Upper lobe of left lung (tissue), 6 donors: ENCODE results near the gene ITFG1. TPM values are rescaled to one million over a fixed set of nuclear protein-coding genes. Genes with fewer than 3 reads are reported as not detected.
"Not testable (repeated sequence)": the region's sequence is repeated elsewhere in the genome, so short reads cannot be mapped to it uniquely, and the experiment has no call there.

Source experiments
- ATAC-seq, 2 donors: fragments of 200-7000 bp; cut with Tn5 transposase; one replicate each; pipeline ENCODE4 v1.9.1; 2022; ENCODE audit warnings: mild to moderate bottlenecking in 2 of 2, moderate library complexity in 2 of 2; ENCODE audit not compliant: low FRiP score in 2 of 2
- DNase-seq, 2 donors: peaks; one replicate each; pipeline ENCODE4 v3.0.0-alpha.2; 2019 to 2020
- H3K27ac ChIP-seq, 4 donors: fragments of 200-600 bp; sonication (generic); one replicate each; pipeline ENCODE4 v1.5.1; 2016 to 2019
- H3K27me3 ChIP-seq, 4 donors: fragments of 200-600 bp; sonication (generic); one replicate each; pipeline ENCODE4 v1.5.1; 2017 to 2019
- H3K36me3 ChIP-seq, 4 donors: fragments of 200-600 bp; sonication (generic); one replicate each; pipeline ENCODE4 v1.5.1; 2016 to 2019
- H3K4me1 ChIP-seq, 4 donors: fragments of 200-600 bp; sonication (generic); one replicate each; pipeline ENCODE4 v1.5.1; 2018 to 2019
- H3K4me3 ChIP-seq, 4 donors: fragments of 200-600 bp; sonication (generic); one replicate each; pipeline ENCODE4 v1.5.1; 2017 to 2019; ENCODE audit warnings: mild to moderate bottlenecking in 2 of 4, moderate library complexity in 1 of 4
- H3K9me3 ChIP-seq, 4 donors: fragments of 200-600 bp; sonication (generic); one replicate each; pipeline ENCODE4 v1.5.1; 2018 to 2019
- EP300 ChIP-seq, 4 donors: sonication (generic); formaldehyde crosslinking; IDR thresholded peaks; one replicate each; pipeline ENCODE4 v1.5.1; 2017; ENCODE audit warnings: antibody characterized with exemption in 4 of 4, control low read depth in 2 of 4
- POLR2A ChIP-seq, 4 donors: fragments of 450-650 bp; IDR thresholded peaks; one replicate each; pipeline ENCODE4 v1.5.1; 2016 to 2017; ENCODE audit warnings: antibody characterized with exemption in 4 of 4, mild to moderate bottlenecking in 2 of 4
- POLR2AphosphoS5 ChIP-seq, 2 donors: sonication (generic); formaldehyde crosslinking; IDR thresholded peaks; one replicate each; pipeline ENCODE4 v1.5.1; 2017; ENCODE audit warnings: antibody characterized with exemption in 2 of 2
- WGBS, 2 donors: methylation state at CpG; one replicate each; pipeline ENCODE4 v1.1.5; 2017 to 2018; 5-methylcytosine and 5-hydroxymethylcytosine counted together
- total RNA-seq, 6 donors: library from RNA; depleted of rRNA in 4 of 6; stranded (reverse); fragments of >200 nt in 4 of 6; gene quantifications; one replicate each; pipeline versions ENCODE4 v1.1.0 to v1.2.1, GENCODE V29; 2016 to 2021
- TF ChIP-seq, protein P1 (sequence below), 6 experiments: fragments of 450-650 bp in 4 of 6; fragments of 200-600 bp in 2 of 6; sonication (generic) in 2 of 6; IDR thresholded peaks; one replicate each; pipeline ENCODE4 v1.5.1; 2016 to 2019; ENCODE audit warnings: antibody characterized with exemption in 6 of 6
- donor health status: DM: no; HTN: no; CAD: no; lungs with moderate emphysema.
- donor health status: DM: no; HTN: yes; CAD: no; lungs with severe emphysema.

Gene ITFG1
- total RNA-seq, 6 donors from 2014 or later: 23.7 to 58.1 (median 43.6) TPM

DNA sequence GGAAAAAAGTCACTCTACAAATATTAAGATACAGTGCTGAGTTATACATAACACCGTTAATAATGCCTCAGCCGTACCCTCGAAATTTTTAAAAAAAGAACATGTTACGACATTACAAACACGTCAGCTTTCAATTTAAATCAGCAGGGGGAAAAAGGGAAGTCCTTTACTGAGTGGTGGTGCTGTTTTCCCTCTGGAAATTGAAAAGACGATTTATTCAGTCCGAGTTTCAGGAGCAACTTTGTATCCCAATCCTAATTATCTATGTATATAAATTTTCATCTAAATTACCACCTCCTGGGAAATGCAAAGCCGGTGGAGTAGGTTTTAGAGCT lies 318.4 kb downstream of the ITFG1 start:
- H3K27me3 ChIP-seq: peaks cover 0 to 7% (median 0%) of the 10 kb centered on the region in 4 donors
- peaks cover 0 to 33% (median 20%) of the 10 kb centered on the region in 4 donors for H3K4me1 ChIP-seq
- no peaks in the 10 kb centered on the region for H3K36me3 ChIP-seq
- WGBS, 2 donors: 0 to 2% methylated on average over 8 of the region's 8 CpGs
- DNase-seq (no peak), ATAC-seq (peak in 1 of 2 donors; percentile 59)
- peak overlapping the region; percentile 22 to 70 (median 66) for H3K4me3 ChIP-seq
- H3K27ac ChIP-seq: peak overlapping the region in 3 of 4 donors; percentile 59 to 80 (median 67)
- no peak for TF ChIP-seq EP300 (IDR thresholded peaks at IDR 0.05)
- TF ChIP-seq POLR2A (IDR thresholded peaks at IDR 0.05): no peak
- no peak for TF ChIP-seq POLR2AphosphoS5 (IDR thresholded peaks at IDR 0.05)
- TF ChIP-seq, protein P1, sequence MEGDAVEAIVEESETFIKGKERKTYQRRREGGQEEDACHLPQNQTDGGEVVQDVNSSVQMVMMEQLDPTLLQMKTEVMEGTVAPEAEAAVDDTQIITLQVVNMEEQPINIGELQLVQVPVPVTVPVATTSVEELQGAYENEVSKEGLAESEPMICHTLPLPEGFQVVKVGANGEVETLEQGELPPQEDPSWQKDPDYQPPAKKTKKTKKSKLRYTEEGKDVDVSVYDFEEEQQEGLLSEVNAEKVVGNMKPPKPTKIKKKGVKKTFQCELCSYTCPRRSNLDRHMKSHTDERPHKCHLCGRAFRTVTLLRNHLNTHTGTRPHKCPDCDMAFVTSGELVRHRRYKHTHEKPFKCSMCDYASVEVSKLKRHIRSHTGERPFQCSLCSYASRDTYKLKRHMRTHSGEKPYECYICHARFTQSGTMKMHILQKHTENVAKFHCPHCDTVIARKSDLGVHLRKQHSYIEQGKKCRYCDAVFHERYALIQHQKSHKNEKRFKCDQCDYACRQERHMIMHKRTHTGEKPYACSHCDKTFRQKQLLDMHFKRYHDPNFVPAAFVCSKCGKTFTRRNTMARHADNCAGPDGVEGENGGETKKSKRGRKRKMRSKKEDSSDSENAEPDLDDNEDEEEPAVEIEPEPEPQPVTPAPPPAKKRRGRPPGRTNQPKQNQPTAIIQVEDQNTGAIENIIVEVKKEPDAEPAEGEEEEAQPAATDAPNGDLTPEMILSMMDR (IDR thresholded peaks at IDR 0.05): no peak
- H3K9me3 ChIP-seq: no peaks in the 10 kb centered on the region

DNA sequence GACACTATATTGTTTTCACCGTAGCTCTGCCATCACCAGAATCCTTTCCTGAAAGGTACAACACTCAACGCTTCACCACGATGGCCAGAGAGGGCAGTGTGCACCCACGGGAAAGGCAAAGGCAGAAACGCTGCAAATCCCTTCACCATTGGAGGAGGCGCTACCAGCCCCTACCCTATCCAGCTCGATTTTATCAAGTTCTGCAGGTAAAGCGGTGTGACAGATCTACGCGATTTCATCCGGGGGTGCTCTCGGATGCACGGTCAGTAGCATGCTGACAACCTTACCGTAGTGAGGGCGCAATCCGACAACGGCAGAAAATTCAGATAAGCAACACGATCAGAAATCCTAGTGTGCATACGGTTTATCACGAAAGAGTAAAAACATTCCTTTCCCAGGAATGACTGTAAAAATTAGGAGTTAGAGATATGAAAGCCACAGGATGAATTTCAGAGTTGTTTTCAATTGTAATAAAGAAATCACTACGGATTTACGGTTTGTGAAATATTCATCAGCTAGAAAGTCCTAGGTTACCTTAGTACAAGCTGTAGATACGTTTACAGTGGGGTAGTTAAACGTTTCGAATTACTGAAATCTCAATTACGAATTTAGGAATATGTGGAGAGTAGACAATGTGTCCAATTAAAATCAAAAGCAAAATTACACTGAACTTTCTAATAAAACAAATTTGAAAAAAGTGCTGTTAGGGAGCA lies 318.9 kb downstream of the ITFG1 start:
- Histone ChIP-seq H3K27me3 (peaks cover 0 to 7% (median 0%) of the 10 kb centered on the region in 4 donors), H3K9me3 (no peaks in the 10 kb centered on the region), H3K27ac (peak overlapping the region in 1 of 4 donors; percentile 80), H3K4me1 (peaks cover 0 to 33% (median 20%) of the 10 kb centered on the region in 4 donors), H3K36me3 (no peaks in the 10 kb centered on the region), H3K4me3 (peak overlapping the region in 3 of 4 donors; percentile 64 to 70 (median 67))
- ATAC-seq: peak; percentile 90 to 93
- no peak for TF ChIP-seq EP300 (IDR thresholded peaks at IDR 0.05)
- TF ChIP-seq, protein P1 (IDR thresholded peaks at IDR 0.05): peak; percentile 65 to 84 (median 82)
- WGBS, 2 donors: 2% methylated on average over 24 to 26 of the region's 26 CpGs
- peak in 1 of 2 donors; percentile 86 for DNase-seq

DNA sequence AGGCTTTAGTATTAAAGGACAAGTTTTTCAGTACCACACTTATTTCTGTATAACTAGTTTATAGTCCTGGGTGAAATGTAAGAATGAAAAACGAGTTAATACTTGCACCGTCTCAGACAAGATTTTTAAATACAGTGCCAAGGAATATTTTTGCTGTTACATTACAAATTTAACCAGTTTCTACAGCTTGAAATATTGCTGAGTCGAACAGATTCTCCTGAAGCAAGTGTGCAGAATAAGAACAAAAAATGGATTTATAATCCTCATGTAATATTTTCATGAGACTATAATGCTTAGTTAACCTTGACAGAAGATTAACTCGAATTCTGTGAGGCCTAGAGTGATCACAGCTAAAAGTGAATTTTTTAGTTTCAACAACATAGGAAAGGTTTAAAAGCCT lies 320.2 kb downstream of the ITFG1 start:
- H3K27ac ChIP-seq: no peak overlapping the region
- H3K9me3 ChIP-seq: no peaks in the 10 kb centered on the region
- ATAC-seq (no peak), DNase-seq (no peak)
- peaks cover 0 to 33% (median 20%) of the 10 kb centered on the region in 4 donors for H3K4me1 ChIP-seq
- no peaks in the 10 kb centered on the region for H3K36me3 ChIP-seq
- TF ChIP-seq EP300 (IDR thresholded peaks at IDR 0.05): no peak
- no peak overlapping the region for H3K4me3 ChIP-seq
- H3K27me3 ChIP-seq: peaks cover 0 to 7% (median 0%) of the 10 kb centered on the region in 4 donors
- WGBS, 2 donors: 82 to 84% methylated on average over 4 of the region's 4 CpGs

DNA sequence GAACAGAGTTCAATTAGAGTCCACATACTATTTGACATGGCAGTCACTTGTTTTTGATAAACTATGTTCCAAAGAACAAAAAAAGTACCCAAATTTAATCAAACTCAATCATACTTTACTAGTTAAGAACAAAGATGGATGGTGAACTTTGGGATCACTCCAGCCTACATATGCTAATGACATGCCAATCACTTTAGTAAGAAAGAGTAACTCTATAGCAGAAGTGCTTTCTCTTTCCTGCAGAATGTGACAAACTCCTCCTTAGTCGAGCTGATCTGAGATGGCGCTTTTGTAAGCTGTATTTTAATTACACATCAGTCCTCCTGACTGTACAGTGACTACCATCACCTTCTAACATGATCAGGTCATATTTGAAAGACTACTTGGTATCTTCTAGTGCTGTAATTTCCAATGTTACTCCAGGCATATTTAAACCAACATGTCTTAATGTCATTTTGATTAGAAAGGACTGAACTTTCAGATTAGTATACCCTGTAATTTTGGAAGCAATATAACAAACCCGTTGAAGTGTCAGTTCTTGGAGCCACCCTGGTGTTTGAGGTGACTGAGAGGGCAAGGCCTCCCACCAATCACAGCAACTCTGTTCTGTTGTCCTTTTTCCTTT lies 321.2 kb downstream of the ITFG1 start:
- Histone ChIP-seq H3K4me1 (peaks cover 0 to 32% (median 20%) of the 10 kb centered on the region in 4 donors), H3K27ac (no peak overlapping the region), H3K36me3 (no peaks in the 10 kb centered on the region), H3K9me3 (no peaks in the 10 kb centered on the region), H3K27me3 (peaks cover 0 to 7% (median 0%) of the 10 kb centered on the region in 4 donors), H3K4me3 (no peak overlapping the region)
- ATAC-seq: no peak
- no peak for DNase-seq
- TF ChIP-seq, protein P1 (IDR thresholded peaks at IDR 0.05): no peak
- TF ChIP-seq EP300 (IDR thresholded peaks at IDR 0.05) (no peak), POLR2A (IDR thresholded peaks at IDR 0.05) (no peak), POLR2AphosphoS5 (IDR thresholded peaks at IDR 0.05) (no peak)
- WGBS, 2 donors: 55 to 62% methylated on average over 3 of the region's 3 CpGs

DNA sequence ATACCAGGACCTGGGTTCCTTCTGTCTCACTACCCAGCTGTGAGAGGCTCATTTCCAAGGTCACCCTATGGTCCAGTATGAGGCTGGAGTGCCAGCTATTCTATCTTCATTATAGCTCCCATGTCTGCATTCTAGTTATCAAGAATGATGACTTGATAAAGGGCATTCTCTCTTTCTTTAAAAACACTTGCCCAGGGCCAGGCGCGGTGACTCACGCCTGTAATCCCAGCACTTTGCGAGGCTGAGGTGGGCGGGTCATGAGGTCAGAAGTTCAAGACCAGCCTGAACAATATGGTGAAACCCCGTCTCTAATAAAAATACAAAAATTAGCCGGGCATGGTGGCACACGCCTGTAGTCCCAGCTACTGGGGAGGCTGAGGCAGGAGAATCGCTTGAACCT lies 322.9 kb downstream of the ITFG1 start:
- H3K36me3 ChIP-seq, H3K9me3 ChIP-seq, H3K27me3 ChIP-seq, H3K4me3 ChIP-seq, H3K27ac ChIP-seq, ATAC-seq: not testable (repeated sequence)
- DNase-seq: peak in 1 of 2 donors; percentile 7
- peaks cover 0 to 16% (median 12%) of the 10 kb centered on the region in 4 donors for H3K4me1 ChIP-seq
- 85 to 91% methylated on average over 9 of the region's 9 CpGs for WGBS, 2 donors
